ENCODE measurements around the gene ATP2A1. TPM values are rescaled to one million over a fixed set of nuclear protein-coding genes. Genes with fewer than 3 reads are reported as not detected.

Gene ATP2A1
- total and polyA plus RNA-seq, 2 experiments from 2014 or later, result 0.73 to 4.0 TPM

DNA sequence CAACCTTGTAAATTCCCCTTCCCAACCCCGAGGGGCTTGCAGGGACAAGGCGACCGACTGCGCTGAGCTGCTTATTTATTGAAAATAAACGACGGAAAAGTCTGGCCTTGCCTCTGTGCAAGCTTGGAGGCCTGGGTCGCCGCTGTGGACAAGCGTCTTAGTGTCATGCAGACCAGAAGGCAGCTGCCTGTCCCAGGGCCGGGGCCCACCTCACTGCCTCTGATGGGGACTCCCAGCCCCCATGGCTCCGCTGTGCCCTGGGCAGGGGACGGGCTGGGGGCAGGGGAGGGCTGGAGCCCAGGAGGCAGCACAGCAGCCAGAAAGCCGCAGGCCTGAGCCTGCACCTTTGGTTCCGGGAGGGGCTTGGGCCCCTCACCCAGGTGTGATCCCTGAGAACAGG, 26.1 kb downstream of the ATP2A1 start (continued):
- TF ChIP-seq, protein P1, sequence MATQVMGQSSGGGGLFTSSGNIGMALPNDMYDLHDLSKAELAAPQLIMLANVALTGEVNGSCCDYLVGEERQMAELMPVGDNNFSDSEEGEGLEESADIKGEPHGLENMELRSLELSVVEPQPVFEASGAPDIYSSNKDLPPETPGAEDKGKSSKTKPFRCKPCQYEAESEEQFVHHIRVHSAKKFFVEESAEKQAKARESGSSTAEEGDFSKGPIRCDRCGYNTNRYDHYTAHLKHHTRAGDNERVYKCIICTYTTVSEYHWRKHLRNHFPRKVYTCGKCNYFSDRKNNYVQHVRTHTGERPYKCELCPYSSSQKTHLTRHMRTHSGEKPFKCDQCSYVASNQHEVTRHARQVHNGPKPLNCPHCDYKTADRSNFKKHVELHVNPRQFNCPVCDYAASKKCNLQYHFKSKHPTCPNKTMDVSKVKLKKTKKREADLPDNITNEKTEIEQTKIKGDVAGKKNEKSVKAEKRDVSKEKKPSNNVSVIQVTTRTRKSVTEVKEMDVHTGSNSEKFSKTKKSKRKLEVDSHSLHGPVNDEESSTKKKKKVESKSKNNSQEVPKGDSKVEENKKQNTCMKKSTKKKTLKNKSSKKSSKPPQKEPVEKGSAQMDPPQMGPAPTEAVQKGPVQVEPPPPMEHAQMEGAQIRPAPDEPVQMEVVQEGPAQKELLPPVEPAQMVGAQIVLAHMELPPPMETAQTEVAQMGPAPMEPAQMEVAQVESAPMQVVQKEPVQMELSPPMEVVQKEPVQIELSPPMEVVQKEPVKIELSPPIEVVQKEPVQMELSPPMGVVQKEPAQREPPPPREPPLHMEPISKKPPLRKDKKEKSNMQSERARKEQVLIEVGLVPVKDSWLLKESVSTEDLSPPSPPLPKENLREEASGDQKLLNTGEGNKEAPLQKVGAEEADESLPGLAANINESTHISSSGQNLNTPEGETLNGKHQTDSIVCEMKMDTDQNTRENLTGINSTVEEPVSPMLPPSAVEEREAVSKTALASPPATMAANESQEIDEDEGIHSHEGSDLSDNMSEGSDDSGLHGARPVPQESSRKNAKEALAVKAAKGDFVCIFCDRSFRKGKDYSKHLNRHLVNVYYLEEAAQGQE (IDR thresholded peaks at IDR 0.05; ENCODE audit: unreplicated experiment), result no peak

DNA sequence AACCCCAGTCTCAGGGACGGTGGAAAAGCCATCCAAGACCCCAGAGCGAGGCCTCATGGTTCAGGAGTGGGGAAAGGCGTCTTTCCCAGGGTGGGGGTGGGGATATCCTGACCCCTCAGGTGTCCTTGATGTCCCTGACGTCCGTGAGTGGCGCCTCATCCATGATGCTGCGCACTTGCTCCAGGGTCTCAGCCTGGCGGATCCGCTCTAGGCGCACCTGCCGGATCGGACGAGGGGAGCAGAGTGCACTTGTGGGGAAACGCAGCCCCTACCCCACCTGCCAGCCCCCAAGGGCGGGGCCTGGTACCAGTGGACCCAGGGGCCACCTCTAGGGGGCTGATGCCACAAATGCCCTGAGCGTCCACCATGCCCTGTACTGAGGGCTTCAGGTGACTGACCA, 26.5 kb downstream of the ATP2A1 start:
- no peak overlapping the region for H3K4me3 Mint-ChIP-seq
- no peak overlapping the region for H2AFZ ChIP-seq
- H3K4me2 ChIP-seq, result no peak overlapping the region
- H3K4me3 ChIP-seq, result no peak overlapping the region
- DNase-seq (ENCODE audit: low spot score), result no peak
- no peaks in the 10 kb centered on the region for H3K27me3 ChIP-seq (ENCODE audit: insufficient read depth)
- no peak overlapping the region for H3K27ac ChIP-seq (ENCODE audit: low read depth)
- ATAC-seq, result no peak; the same call in 2 of the 3 replicates
- H3K4me1 ChIP-seq (ENCODE audit: insufficient read depth), result no peaks in the 10 kb centered on the region
- H3K27me3 Mint-ChIP-seq (ENCODE audit: insufficient read depth, low read depth, poor library complexity), result peaks cover 3% of the 10 kb centered on the region
- H3K36me3 Mint-ChIP-seq (ENCODE audit: low read depth), result no peaks in the 10 kb centered on the region; the same call in 2 of the 3 replicates
- TF ChIP-seq ZNF114 (CRISPR knock-in tag; IDR thresholded peaks at IDR 0.05) (no peak), POLR2AphosphoS5 (IDR thresholded peaks at IDR 0.05; ENCODE audit: low read depth) (no peak), NANOG (IDR thresholded peaks at IDR 0.05; ENCODE audit: borderline replicate concordance) (no peak), EZH2 (IDR thresholded peaks at IDR 0.05; ENCODE audit: low read depth, unreplicated experiment) (no peak), STAT1 (IDR thresholded peaks at IDR 0.05; ENCODE audit: unreplicated experiment) (no peak)
- TF ChIP-seq, protein P2, sequence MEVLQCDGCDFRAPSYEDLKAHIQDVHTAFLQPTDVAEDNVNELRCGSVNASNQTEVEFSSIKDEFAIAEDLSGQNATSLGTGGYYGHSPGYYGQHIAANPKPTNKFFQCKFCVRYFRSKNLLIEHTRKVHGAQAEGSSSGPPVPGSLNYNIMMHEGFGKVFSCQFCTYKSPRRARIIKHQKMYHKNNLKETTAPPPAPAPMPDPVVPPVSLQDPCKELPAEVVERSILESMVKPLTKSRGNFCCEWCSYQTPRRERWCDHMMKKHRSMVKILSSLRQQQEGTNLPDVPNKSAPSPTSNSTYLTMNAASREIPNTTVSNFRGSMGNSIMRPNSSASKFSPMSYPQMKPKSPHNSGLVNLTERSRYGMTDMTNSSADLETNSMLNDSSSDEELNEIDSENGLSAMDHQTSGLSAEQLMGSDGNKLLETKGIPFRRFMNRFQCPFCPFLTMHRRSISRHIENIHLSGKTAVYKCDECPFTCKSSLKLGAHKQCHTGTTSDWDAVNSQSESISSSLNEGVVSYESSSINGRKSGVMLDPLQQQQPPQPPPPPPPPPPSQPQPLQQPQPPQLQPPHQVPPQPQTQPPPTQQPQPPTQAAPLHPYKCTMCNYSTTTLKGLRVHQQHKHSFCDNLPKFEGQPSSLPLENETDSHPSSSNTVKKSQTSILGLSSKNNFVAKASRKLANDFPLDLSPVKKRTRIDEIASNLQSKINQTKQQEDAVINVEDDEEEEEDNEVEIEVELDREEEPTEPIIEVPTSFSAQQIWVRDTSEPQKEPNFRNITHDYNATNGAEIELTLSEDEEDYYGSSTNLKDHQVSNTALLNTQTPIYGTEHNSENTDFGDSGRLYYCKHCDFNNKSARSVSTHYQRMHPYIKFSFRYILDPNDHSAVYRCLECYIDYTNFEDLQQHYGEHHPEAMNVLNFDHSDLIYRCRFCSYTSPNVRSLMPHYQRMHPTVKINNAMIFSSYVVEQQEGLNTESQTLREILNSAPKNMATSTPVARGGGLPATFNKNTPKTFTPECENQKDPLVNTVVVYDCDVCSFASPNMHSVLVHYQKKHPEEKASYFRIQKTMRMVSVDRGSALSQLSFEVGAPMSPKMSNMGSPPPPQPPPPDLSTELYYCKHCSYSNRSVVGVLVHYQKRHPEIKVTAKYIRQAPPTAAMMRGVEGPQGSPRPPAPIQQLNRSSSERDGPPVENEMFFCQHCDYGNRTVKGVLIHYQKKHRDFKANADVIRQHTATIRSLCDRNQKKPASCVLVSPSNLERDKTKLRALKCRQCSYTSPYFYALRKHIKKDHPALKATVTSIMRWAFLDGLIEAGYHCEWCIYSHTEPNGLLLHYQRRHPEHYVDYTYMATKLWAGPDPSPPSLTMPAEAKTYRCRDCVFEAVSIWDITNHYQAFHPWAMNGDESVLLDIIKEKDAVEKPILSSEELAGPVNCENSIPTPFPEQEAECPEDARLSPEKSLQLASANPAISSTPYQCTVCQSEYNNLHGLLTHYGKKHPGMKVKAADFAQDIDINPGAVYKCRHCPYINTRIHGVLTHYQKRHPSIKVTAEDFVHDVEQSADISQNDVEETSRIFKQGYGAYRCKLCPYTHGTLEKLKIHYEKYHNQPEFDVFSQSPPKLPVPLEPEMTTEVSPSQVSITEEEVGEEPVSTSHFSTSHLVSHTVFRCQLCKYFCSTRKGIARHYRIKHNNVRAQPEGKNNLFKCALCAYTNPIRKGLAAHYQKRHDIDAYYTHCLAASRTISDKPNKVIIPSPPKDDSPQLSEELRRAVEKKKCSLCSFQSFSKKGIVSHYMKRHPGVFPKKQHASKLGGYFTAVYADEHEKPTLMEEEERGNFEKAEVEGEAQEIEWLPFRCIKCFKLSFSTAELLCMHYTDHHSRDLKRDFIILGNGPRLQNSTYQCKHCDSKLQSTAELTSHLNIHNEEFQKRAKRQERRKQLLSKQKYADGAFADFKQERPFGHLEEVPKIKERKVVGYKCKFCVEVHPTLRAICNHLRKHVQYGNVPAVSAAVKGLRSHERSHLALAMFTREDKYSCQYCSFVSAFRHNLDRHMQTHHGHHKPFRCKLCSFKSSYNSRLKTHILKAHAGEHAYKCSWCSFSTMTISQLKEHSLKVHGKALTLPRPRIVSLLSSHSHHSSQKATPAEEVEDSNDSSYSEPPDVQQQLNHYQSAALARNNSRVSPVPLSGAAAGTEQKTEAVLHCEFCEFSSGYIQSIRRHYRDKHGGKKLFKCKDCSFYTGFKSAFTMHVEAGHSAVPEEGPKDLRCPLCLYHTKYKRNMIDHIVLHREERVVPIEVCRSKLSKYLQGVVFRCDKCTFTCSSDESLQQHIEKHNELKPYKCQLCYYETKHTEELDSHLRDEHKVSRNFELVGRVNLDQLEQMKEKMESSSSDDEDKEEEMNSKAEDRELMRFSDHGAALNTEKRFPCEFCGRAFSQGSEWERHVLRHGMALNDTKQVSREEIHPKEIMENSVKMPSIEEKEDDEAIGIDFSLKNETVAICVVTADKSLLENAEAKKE (CRISPR knock-in tag; IDR thresholded peaks at IDR 0.05), result no peak
- TF ChIP-seq, protein P3, sequence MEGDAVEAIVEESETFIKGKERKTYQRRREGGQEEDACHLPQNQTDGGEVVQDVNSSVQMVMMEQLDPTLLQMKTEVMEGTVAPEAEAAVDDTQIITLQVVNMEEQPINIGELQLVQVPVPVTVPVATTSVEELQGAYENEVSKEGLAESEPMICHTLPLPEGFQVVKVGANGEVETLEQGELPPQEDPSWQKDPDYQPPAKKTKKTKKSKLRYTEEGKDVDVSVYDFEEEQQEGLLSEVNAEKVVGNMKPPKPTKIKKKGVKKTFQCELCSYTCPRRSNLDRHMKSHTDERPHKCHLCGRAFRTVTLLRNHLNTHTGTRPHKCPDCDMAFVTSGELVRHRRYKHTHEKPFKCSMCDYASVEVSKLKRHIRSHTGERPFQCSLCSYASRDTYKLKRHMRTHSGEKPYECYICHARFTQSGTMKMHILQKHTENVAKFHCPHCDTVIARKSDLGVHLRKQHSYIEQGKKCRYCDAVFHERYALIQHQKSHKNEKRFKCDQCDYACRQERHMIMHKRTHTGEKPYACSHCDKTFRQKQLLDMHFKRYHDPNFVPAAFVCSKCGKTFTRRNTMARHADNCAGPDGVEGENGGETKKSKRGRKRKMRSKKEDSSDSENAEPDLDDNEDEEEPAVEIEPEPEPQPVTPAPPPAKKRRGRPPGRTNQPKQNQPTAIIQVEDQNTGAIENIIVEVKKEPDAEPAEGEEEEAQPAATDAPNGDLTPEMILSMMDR (conservative IDR thresholded peaks at IDR 0.05; ENCODE audit: low read depth in 2 of 2), result no peak
- TF ChIP-seq, protein P1 (IDR thresholded peaks at IDR 0.05; ENCODE audit: unreplicated experiment), result no peak
- H3F3A ChIP-seq (replicated peaks; ENCODE audit: low read depth), result no peaks in the 10 kb centered on the region
- H4K20me1 ChIP-seq (replicated peaks; ENCODE audit: insufficient read depth), result no peaks in the 10 kb centered on the region
- no peaks in the 10 kb centered on the region for H3K9me2 ChIP-seq (ENCODE audit: insufficient read depth)
- H3K9me3 Mint-ChIP-seq, result no peaks in the 10 kb centered on the region
- no peaks in the 10 kb centered on the region for H3K4me1 Mint-ChIP-seq
- no peaks in the 10 kb centered on the region for H3K79me2 ChIP-seq (replicated peaks; ENCODE audit: insufficient read depth)
- no peak overlapping the region for H3K27ac Mint-ChIP-seq
- H3K36me3 ChIP-seq (ENCODE audit: insufficient read depth), result 0 out of 2 replicates have a peak, but pooled peaks cover 6% of the 10 kb centered on the region

Data from GM23338 (cell line).